HepG2 (cell line): ENCODE data around the gene ULK4. TPM values are rescaled to one million over a fixed set of nuclear protein-coding genes. Genes with fewer than 3 reads are reported as not detected.

ENCODE experiments used
- ATAC-seq: fragments of 200-7000 bp; cut with Tn5 transposase; 3 replicates; pipeline ENCODE4 v1.9.1; 2020; ENCODE audit warnings: mild to moderate bottlenecking, moderate library complexity
- BruUV-seq: library from RNA; stranded (reverse); fragments of 400-500 nt; replicated peaks from 2 replicates; lab custom pipeline; 2021; lab: Mats Ljungman, UMichigan
- CTCF ChIA-PET: fragments of 300-600 bp; formaldehyde crosslinking; extraction: SDS; loops from one replicate; lab custom pipeline; 2021; ENCODE audit warnings: low total read pairs, inconsistent platforms, low intra/inter-chr PET ratio; lab: Yijun Ruan, JAX
- POLR2A ChIA-PET: fragments of 350-600 bp; sonication (Branson Sonifier 250); formaldehyde crosslinking; loops from one replicate; lab custom pipeline; 2020; ENCODE audit warnings: antibody characterized with exemption, inconsistent platforms; lab: Yijun Ruan, JAX
- DNase-seq: peaks from one replicate; pipeline ENCODE4 v3.0.0-alpha.2; 2015; ENCODE audit warnings: low spot score
- FAIRE-seq: peaks from 3 replicates; lab custom pipeline; 2011; peaks lifted over from hg19 to GRCh38; lab: Jason Lieb, UNC
- H2AFZ ChIP-seq: one replicate; pipeline ENCODE4 v1.6.1; 2011; ENCODE audit warnings: low read length, inconsistent platforms
- H3K27ac ChIP-seq: fragments of 300-600 bp; 3 replicates; pipeline ENCODE4 v1.8.0; 2011; ENCODE audit warnings: mixed run types, mild to moderate bottlenecking, mixed read lengths, low read length, inconsistent platforms; ENCODE audit not compliant: insufficient read depth; ENCODE audit errors: extremely low read length
- H3K27me3 ChIP-seq, 2 experiments: fragments of 200-600 bp in 1 of 2; 2 replicates in 1 of 2; 3 replicates in 1 of 2; pipeline versions ENCODE4 v1.6.0 to v1.8.0; 2011; ENCODE audit warnings: low read length in 2 of 2, mild to moderate bottlenecking in 2 of 2, moderate library complexity in 2 of 2, inconsistent platforms in 1 of 2; ENCODE audit not compliant: insufficient read depth in 2 of 2, control insufficient read depth in 1 of 2
- H3K36me3 ChIP-seq, 2 experiments: fragments of 200-600 bp in 1 of 2; replicated peaks in 1 of 2; 2 replicates in 1 of 2; 3 replicates in 1 of 2; pipeline versions ENCODE4 v1.5.1 to v1.8.0; 2011; ENCODE audit warnings: low read length in 2 of 2, inconsistent platforms in 1 of 2; ENCODE audit not compliant: insufficient read depth in 2 of 2, control insufficient read depth in 1 of 2
- H3K4me1 ChIP-seq: 2 replicates; pipeline ENCODE4 v1.5.1; 2012; ENCODE audit warnings: low read length, inconsistent platforms; ENCODE audit not compliant: insufficient read depth
- H3K4me2 ChIP-seq: 2 replicates; pipeline ENCODE4 v1.6.0; 2011; ENCODE audit warnings: low read depth, low read length, inconsistent platforms
- H3K4me3 ChIP-seq, 3 experiments: fragments of 200-600 bp in 1 of 3; sonication (generic), shearing (Covaris generic) in 1 of 3; replicated peaks in 1 of 3; 2 replicates each; pipeline ENCODE4 v1.5.1; 2011 to 2016; ENCODE audit warnings: low read length in 3 of 3, inconsistent platforms in 2 of 3, low read depth in 2 of 3, mild to moderate bottlenecking in 2 of 3, control low read depth in 1 of 3, mixed read lengths in 1 of 3; ENCODE audit not compliant: insufficient read depth in 1 of 3
- H3K79me2 ChIP-seq: one replicate; pipeline ENCODE4 v1.6.1; 2011; ENCODE audit warnings: low read length, inconsistent platforms; ENCODE audit not compliant: insufficient read depth
- H3K9ac ChIP-seq: 2 replicates; pipeline ENCODE4 v1.6.0; 2011; ENCODE audit warnings: mild to moderate bottlenecking, low read depth, low read length, inconsistent platforms; ENCODE audit not compliant: insufficient read depth
- H3K9me3 ChIP-seq: 2 replicates; pipeline ENCODE4 v1.5.1; 2012; ENCODE audit warnings: mild to moderate bottlenecking, low read length
- H4K20me1 ChIP-seq: 2 replicates; pipeline ENCODE4 v1.6.0; 2011; ENCODE audit warnings: inconsistent platforms, mild to moderate bottlenecking, low read length, moderate library complexity; ENCODE audit not compliant: insufficient read depth
- MED1 ChIP-seq: sonication (generic); formaldehyde crosslinking; IDR thresholded peaks from 2 replicates; pipeline ENCODE4 v1.4.0; 2020; ENCODE audit warnings: missing genetic modification reagents
- ZBTB42 ChIP-seq: sonication (generic); formaldehyde crosslinking; IDR thresholded peaks from 2 replicates; pipeline ENCODE4 v1.5.0; 2020; ENCODE audit warnings: mild to moderate bottlenecking, missing genetic modification reagents
- ZFP62 ChIP-seq: sonication (generic); formaldehyde crosslinking; IDR thresholded peaks from 2 replicates; pipeline ENCODE4 v1.4.0; 2020; ENCODE audit warnings: missing genetic modification reagents
- ZNF136 ChIP-seq: sonication (generic); formaldehyde crosslinking; IDR thresholded peaks from 2 replicates; pipeline ENCODE4 v1.8.1; 2022; ENCODE audit warnings: low read depth, mild to moderate bottlenecking, moderate library complexity, missing genetic modification reagents
- ZNF367 ChIP-seq: sonication (generic); formaldehyde crosslinking; IDR thresholded peaks from 2 replicates; pipeline ENCODE4 v1.4.0; 2020; ENCODE audit warnings: missing genetic modification reagents, borderline replicate concordance
- ZNF451 ChIP-seq: sonication (generic); formaldehyde crosslinking; IDR thresholded peaks from 2 replicates; pipeline ENCODE4 v1.5.0; 2020; ENCODE audit warnings: mild to moderate bottlenecking, missing genetic modification reagents
- ZNF746 ChIP-seq: sonication (generic); formaldehyde crosslinking; IDR thresholded peaks from 2 replicates; pipeline ENCODE4 v1.8.0; 2022; ENCODE audit warnings: mild to moderate bottlenecking, missing genetic modification reagents
- ZNF768 ChIP-seq: sonication (generic); formaldehyde crosslinking; IDR thresholded peaks from 2 replicates; pipeline ENCODE4 v1.4.0; 2020; ENCODE audit warnings: missing genetic modification reagents
- WGBS: methylation state at CpG from one replicate; pipeline ENCODE4 v1.1.6; 2017; ENCODE audit warnings: low lambda C conversion rate; 5-methylcytosine and 5-hydroxymethylcytosine counted together
- in situ Hi-C: cut with HindIII; loops from 2 replicates; pipeline ENCODE4 v1.10.0; 2017; ENCODE audit warnings: low pct_unique_long_range_greater_than_20kb; ENCODE audit not compliant: extremely low pct_ligation_motif_present
- intact Hi-C: fragments of 100-400 bp; cut with micrococcal nuclease; formaldehyde crosslinking; loops from one replicate; pipeline ENCODE4 v1.10.0; 2022; ENCODE audit not compliant: unreplicated experiment
- polyA plus RNA-seq, 8 experiments: library from polyadenylated mRNA; depleted of rRNA in 3 of 8; stranded (reverse) in 7 of 8; unstranded in 1 of 8; fragments of >200 nt; fragmentation: Illumina TruSeq in 4 of 8; extraction: Trizol in 4 of 8; gene quantifications; 2 replicates each; pipeline versions ENCODE4 v1.2.1 to v1.2.3, GENCODE V29; 2011 to 2016; ENCODE audit warnings: low read depth in 4 of 8, missing spikeins in 1 of 8, mixed read lengths in 1 of 8; ENCODE audit not compliant: insufficient read depth in 1 of 8
- total RNA-seq, 5 experiments: library from RNA; depleted of rRNA; stranded (reverse); fragments of >200 nt; fragmentation: Illumina TruSeq; extraction: Trizol; gene quantifications; 2 replicates each; pipeline ENCODE4 v1.2.3, GENCODE V29; 2016; ENCODE audit warnings: low read depth in 1 of 5
- TF ChIP-seq, protein P1 (sequence below): IDR thresholded peaks from 2 replicates; pipeline ENCODE4 v1.4.0; 2020; ENCODE audit warnings: mild to moderate bottlenecking, missing genetic modification reagents
- TF ChIP-seq, protein P2 (sequence below): sonication (generic); formaldehyde crosslinking; IDR thresholded peaks from 2 replicates; pipeline ENCODE4 v1.4.0; 2020; ENCODE audit warnings: missing genetic modification reagents, borderline replicate concordance
- TF ChIP-seq, protein P3 (sequence below): sonication (generic); formaldehyde crosslinking; IDR thresholded peaks from 2 replicates; pipeline ENCODE4 v1.5.1; 2020; ENCODE audit warnings: mild to moderate bottlenecking, missing genetic modification reagents, borderline replicate concordance
- TF ChIP-seq, protein P4 (sequence below): sonication (generic); formaldehyde crosslinking; IDR thresholded peaks from 2 replicates; pipeline ENCODE4 v1.5.0; 2020; ENCODE audit warnings: missing genetic modification reagents, mild to moderate bottlenecking, borderline replicate concordance

ULK4 gene
- total and polyA plus RNA-seq, 2 of the 13 experiments (the other 11 are each of a cell fraction or from before 2014, with no cell fraction given) = 6.7 to 11.8 TPM

DNA sequence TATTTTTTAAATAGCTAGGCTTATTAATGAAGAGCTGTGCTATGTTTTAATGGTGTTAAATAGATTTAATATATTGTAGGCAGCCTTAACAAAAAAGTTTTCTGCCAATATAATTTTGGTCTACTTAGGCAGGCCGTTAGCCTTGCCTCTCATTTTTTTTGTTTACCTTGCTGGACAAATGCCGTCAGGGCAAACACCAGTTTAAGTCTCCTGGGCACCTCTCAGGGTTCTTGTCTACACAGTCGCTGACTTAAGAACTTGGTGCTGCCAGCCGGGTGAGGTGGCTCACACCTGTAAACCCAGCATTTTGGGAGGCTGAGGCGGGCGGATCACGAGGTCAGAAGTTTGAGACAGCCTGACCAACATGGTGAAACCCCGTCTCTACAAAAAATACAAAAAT is 153.3 kb downstream of the ULK4 start:
- Histone ChIP-seq H3K36me3 (no peaks in the 10 kb centered on the region), H3K4me3 (no peak overlapping the region), H3K4me1 (no peaks in the 10 kb centered on the region), H2AFZ (no peak overlapping the region), H4K20me1 (no peaks in the 10 kb centered on the region), H3K9me3 (no peaks in the 10 kb centered on the region), H3K27me3 (no peaks in the 10 kb centered on the region), H3K27ac (no peak overlapping the region), H3K9ac (no peak overlapping the region), H3K79me2 (no peaks in the 10 kb centered on the region), H3K4me2 (no peak overlapping the region)
- FAIRE-seq (no peak), ATAC-seq (no peak), DNase-seq (no peak)
- 93% methylated on average over 8 of the region's 8 CpGs for WGBS
- intact Hi-C loops = no loop called here
- in situ Hi-C loops = no loop called here
- CTCF ChIA-PET = no interaction called here
- POLR2A ChIA-PET = no interaction called here
- BruUV-seq = no TSS peak
- TF ChIP-seq ZNF451 (CRISPR knock-in tag) = no peak
- TF ChIP-seq ZBTB42 (CRISPR knock-in tag) = no peak
- no peak for TF ChIP-seq ZNF768 (CRISPR knock-in tag)
- TF ChIP-seq ZFP62 (CRISPR knock-in tag) = no peak
- no peak for TF ChIP-seq MED1 (CRISPR knock-in tag)
- no peak for TF ChIP-seq ZNF746 (CRISPR knock-in tag)
- TF ChIP-seq, protein P1, sequence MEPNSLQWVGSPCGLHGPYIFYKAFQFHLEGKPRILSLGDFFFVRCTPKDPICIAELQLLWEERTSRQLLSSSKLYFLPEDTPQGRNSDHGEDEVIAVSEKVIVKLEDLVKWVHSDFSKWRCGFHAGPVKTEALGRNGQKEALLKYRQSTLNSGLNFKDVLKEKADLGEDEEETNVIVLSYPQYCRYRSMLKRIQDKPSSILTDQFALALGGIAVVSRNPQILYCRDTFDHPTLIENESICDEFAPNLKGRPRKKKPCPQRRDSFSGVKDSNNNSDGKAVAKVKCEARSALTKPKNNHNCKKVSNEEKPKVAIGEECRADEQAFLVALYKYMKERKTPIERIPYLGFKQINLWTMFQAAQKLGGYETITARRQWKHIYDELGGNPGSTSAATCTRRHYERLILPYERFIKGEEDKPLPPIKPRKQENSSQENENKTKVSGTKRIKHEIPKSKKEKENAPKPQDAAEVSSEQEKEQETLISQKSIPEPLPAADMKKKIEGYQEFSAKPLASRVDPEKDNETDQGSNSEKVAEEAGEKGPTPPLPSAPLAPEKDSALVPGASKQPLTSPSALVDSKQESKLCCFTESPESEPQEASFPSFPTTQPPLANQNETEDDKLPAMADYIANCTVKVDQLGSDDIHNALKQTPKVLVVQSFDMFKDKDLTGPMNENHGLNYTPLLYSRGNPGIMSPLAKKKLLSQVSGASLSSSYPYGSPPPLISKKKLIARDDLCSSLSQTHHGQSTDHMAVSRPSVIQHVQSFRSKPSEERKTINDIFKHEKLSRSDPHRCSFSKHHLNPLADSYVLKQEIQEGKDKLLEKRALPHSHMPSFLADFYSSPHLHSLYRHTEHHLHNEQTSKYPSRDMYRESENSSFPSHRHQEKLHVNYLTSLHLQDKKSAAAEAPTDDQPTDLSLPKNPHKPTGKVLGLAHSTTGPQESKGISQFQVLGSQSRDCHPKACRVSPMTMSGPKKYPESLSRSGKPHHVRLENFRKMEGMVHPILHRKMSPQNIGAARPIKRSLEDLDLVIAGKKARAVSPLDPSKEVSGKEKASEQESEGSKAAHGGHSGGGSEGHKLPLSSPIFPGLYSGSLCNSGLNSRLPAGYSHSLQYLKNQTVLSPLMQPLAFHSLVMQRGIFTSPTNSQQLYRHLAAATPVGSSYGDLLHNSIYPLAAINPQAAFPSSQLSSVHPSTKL (CRISPR knock-in tag) = no peak
- TF ChIP-seq, protein P2, sequence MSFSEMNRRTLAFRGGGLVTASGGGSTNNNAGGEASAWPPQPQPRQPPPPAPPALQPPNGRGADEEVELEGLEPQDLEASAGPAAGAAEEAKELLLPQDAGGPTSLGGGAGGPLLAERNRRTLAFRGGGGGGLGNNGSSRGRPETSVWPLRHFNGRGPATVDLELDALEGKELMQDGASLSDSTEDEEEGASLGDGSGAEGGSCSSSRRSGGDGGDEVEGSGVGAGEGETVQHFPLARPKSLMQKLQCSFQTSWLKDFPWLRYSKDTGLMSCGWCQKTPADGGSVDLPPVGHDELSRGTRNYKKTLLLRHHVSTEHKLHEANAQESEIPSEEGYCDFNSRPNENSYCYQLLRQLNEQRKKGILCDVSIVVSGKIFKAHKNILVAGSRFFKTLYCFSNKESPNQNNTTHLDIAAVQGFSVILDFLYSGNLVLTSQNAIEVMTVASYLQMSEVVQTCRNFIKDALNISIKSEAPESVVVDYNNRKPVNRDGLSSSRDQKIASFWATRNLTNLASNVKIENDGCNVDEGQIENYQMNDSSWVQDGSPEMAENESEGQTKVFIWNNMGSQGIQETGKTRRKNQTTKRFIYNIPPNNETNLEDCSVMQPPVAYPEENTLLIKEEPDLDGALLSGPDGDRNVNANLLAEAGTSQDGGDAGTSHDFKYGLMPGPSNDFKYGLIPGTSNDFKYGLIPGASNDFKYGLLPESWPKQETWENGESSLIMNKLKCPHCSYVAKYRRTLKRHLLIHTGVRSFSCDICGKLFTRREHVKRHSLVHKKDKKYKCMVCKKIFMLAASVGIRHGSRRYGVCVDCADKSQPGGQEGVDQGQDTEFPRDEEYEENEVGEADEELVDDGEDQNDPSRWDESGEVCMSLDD (CRISPR knock-in tag) = no peak
- TF ChIP-seq, protein P3, sequence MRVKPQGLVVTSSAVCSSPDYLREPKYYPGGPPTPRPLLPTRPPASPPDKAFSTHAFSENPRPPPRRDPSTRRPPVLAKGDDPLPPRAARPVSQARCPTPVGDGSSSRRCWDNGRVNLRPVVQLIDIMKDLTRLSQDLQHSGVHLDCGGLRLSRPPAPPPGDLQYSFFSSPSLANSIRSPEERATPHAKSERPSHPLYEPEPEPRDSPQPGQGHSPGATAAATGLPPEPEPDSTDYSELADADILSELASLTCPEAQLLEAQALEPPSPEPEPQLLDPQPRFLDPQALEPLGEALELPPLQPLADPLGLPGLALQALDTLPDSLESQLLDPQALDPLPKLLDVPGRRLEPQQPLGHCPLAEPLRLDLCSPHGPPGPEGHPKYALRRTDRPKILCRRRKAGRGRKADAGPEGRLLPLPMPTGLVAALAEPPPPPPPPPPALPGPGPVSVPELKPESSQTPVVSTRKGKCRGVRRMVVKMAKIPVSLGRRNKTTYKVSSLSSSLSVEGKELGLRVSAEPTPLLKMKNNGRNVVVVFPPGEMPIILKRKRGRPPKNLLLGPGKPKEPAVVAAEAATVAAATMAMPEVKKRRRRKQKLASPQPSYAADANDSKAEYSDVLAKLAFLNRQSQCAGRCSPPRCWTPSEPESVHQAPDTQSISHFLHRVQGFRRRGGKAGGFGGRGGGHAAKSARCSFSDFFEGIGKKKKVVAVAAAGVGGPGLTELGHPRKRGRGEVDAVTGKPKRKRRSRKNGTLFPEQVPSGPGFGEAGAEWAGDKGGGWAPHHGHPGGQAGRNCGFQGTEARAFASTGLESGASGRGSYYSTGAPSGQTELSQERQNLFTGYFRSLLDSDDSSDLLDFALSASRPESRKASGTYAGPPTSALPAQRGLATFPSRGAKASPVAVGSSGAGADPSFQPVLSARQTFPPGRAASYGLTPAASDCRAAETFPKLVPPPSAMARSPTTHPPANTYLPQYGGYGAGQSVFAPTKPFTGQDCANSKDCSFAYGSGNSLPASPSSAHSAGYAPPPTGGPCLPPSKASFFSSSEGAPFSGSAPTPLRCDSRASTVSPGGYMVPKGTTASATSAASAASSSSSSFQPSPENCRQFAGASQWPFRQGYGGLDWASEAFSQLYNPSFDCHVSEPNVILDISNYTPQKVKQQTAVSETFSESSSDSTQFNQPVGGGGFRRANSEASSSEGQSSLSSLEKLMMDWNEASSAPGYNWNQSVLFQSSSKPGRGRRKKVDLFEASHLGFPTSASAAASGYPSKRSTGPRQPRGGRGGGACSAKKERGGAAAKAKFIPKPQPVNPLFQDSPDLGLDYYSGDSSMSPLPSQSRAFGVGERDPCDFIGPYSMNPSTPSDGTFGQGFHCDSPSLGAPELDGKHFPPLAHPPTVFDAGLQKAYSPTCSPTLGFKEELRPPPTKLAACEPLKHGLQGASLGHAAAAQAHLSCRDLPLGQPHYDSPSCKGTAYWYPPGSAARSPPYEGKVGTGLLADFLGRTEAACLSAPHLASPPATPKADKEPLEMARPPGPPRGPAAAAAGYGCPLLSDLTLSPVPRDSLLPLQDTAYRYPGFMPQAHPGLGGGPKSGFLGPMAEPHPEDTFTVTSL (CRISPR knock-in tag) = no peak
- TF ChIP-seq, protein P4, sequence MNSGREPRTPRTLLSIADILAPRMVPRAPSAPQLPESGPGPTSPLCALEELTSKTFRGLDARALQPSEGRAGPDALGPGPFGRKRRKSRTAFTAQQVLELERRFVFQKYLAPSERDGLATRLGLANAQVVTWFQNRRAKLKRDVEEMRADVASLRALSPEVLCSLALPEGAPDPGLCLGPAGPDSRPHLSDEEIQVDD (CRISPR knock-in tag) = no peak
- no peak for TF ChIP-seq ZNF367 (CRISPR knock-in tag)
- TF ChIP-seq ZNF136 (CRISPR knock-in tag) = no peak
